LNCaP clone FGC (cell line): Measurements from ENCODE around the gene RPA1.
"Not testable (repeated sequence)": the region's sequence is repeated elsewhere in the genome, so short reads cannot be mapped to it uniquely, and the experiment has no call there.

Source experiments
- DNase-seq: peaks from one replicate; pipeline ENCODE4 v3.0.0-alpha.2; 2011; ENCODE audit warnings: low read depth
- H3K4me3 ChIP-seq: 2 replicates; pipeline ENCODE4 v1.5.1; 2011; ENCODE audit warnings: mild to moderate bottlenecking, low read depth, low read length, control low read depth
- CTCF ChIP-seq: IDR thresholded peaks from 2 replicates; pipeline ENCODE4 v1.5.1; 2012; ENCODE audit warnings: mild to moderate bottlenecking; ENCODE audit not compliant: control insufficient read depth, insufficient read depth; ENCODE audit errors: extremely low read depth

The RPA1 gene

GRCh38 chr17:1800240-1800639 lies 29.6 kb upstream of the RPA1 start:
- H3K4me3 ChIP-seq: no peak overlapping the region
- TF ChIP-seq CTCF: no peak
- no peak for DNase-seq

GRCh38 chr17:1800712-1801111 lies 29.1 kb upstream of the RPA1 start:
- no peak for TF ChIP-seq CTCF
- no peak for DNase-seq
- no peak overlapping the region for H3K4me3 ChIP-seq

- no peak for DNase-seq
- no peak for TF ChIP-seq CTCF
These were observed 27.4 kb upstream of the RPA1 start for GRCh38 chr17:1802429-1802828.

GRCh38 chr17:1803280-1803679 lies 26.5 kb upstream of the RPA1 start:
- H3K4me3 ChIP-seq: no peak overlapping the region
- DNase-seq: no peak
- TF ChIP-seq CTCF: no peak

More at GRCh38 chr17:1802429-1802828, 27.4 kb upstream of the RPA1 start:
- no peak overlapping the region for H3K4me3 ChIP-seq

GRCh38 chr17:1807890-1808289 lies 21.9 kb upstream of the RPA1 start:
- no peak for TF ChIP-seq CTCF
- no peak overlapping the region for H3K4me3 ChIP-seq
- no peak for DNase-seq

GRCh38 chr17:1808644-1809043 lies 21.2 kb upstream of the RPA1 start:
- TF ChIP-seq CTCF: no peak
- no peak overlapping the region for H3K4me3 ChIP-seq
- DNase-seq: no peak

- not testable (repeated sequence) for DNase-seq, H3K4me3 ChIP-seq
These were observed 20.0 kb upstream of the RPA1 start for GRCh38 chr17:1809815-1810214.

GRCh38 chr17:1810450-1811103 lies 19.2 kb upstream of the RPA1 start:
- H3K4me3 ChIP-seq: no peak overlapping the region
- no peak for DNase-seq
- TF ChIP-seq CTCF: no peak
